ENCODE measurements around the gene FAM111A. TPM values are rescaled to one million over a fixed set of nuclear protein-coding genes. Genes with fewer than 3 reads are reported as not detected.

Gene FAM111A
- total RNA-seq, 1 donor from 2014 or later, result 64.3 TPM

GRCh38 chr11:59179121-59179520 is 36.5 kb downstream of the FAM111A start:
- no peak for TF ChIP-seq CTCF (IDR thresholded peaks at IDR 0.05)
- no peak overlapping the region for H3K4me3 Mint-ChIP-seq
- ATAC-seq (ENCODE audit: low read depth) (no peak), DNase-seq (no peak)
- peaks cover 29% of the 10 kb centered on the region for H3K4me1 Mint-ChIP-seq
- H3K27ac Mint-ChIP-seq, result no peak overlapping the region
- CTCF ChIA-PET, result no interaction called here
- H3K36me3 Mint-ChIP-seq (ENCODE audit: low read depth), result peaks cover 63% of the 10 kb centered on the region
- intact Hi-C loops (cut with micrococcal nuclease), result loop anchor here (10.0 kb wide), 1 partner anchor 376 kb away; no protein-coding TSS in a partner anchor
- no peaks in the 10 kb centered on the region for H3K27me3 Mint-ChIP-seq
- POLR2A ChIA-PET, result interaction anchor here (1.6 kb wide), 1 partner anchor 19 kb away, joined by 4 read pairs; no protein-coding TSS in a partner anchor
- peaks cover 7% of the 10 kb centered on the region for H3K9me3 Mint-ChIP-seq

GRCh38 chr11:59180168-59180776 is 37.6 kb downstream of the FAM111A start:
- peaks cover 21% of the 10 kb centered on the region for H3K4me1 Mint-ChIP-seq

GRCh38 chr11:59180907-59181306 is 38.3 kb downstream of the FAM111A start:
- H3K4me3 Mint-ChIP-seq, result no peak overlapping the region
- ATAC-seq (ENCODE audit: low read depth), result no peak
- TF ChIP-seq CTCF (IDR thresholded peaks at IDR 0.05), result no peak
- H3K27ac Mint-ChIP-seq, result no peak overlapping the region
- H3K4me1 Mint-ChIP-seq, result peaks cover 16% of the 10 kb centered on the region
- H3K9me3 Mint-ChIP-seq, result peaks cover 7% of the 10 kb centered on the region
- intact Hi-C loops (cut with micrococcal nuclease), result no loop called here
- POLR2A ChIA-PET, result interaction anchor here (0.9 to 1.1 kb wide), 3 partner anchors 16 to 36 kb away, joined by 3 to 4 read pairs (median 3); no protein-coding TSS in a partner anchor
- peaks cover 74% of the 10 kb centered on the region for H3K36me3 Mint-ChIP-seq (ENCODE audit: low read depth)
- H3K27me3 Mint-ChIP-seq, result no peaks in the 10 kb centered on the region
- no peak for DNase-seq
- CTCF ChIA-PET, result interaction anchor here (1.5 to 8.3 kb wide), 3 partner anchors 7 to 94 kb away, joined by 3 to 102 read pairs (median 3); partner anchors contain the start of gene DTX4

More at GRCh38 chr11:59180168-59180776, 37.6 kb downstream of the FAM111A start:
- no peak overlapping the region for H3K4me3 Mint-ChIP-seq
- DNase-seq, result no peak
- CTCF ChIA-PET, result interaction anchor here (1.5 to 8.3 kb wide), 3 partner anchors 6 to 94 kb away, joined by 3 to 102 read pairs (median 3); partner anchors contain the start of gene DTX4
- no peaks in the 10 kb centered on the region for H3K27me3 Mint-ChIP-seq
- no peak overlapping the region for H3K27ac Mint-ChIP-seq
- intact Hi-C loops (cut with micrococcal nuclease), result no loop called here
- POLR2A ChIA-PET, result interaction anchor here (0.9 to 1.1 kb wide), 3 partner anchors 15 to 37 kb away, joined by 3 to 4 read pairs (median 3); no protein-coding TSS in a partner anchor
- peaks cover 73% of the 10 kb centered on the region for H3K36me3 Mint-ChIP-seq (ENCODE audit: low read depth)
- no peak for ATAC-seq (ENCODE audit: low read depth)
- TF ChIP-seq CTCF (IDR thresholded peaks at IDR 0.05), result no peak
- H3K9me3 Mint-ChIP-seq, result peaks cover 7% of the 10 kb centered on the region

GRCh38 chr11:59181746-59182456 is 39.2 kb downstream of the FAM111A start:
- no peak overlapping the region for H3K27ac Mint-ChIP-seq
- no peak for DNase-seq
- no peak for TF ChIP-seq CTCF (IDR thresholded peaks at IDR 0.05)
- ATAC-seq (ENCODE audit: low read depth), result no peak
- ChIA-PET CTCF (interaction anchor here (0.9 to 8.3 kb wide), 3 partner anchors 8 to 24 kb away, joined by 3 to 102 read pairs (median 3); partner anchors contain the start of gene DTX4), POLR2A (interaction anchor here (0.6 to 1.7 kb wide), 2 partner anchors 10 to 84 kb away, joined by 4 to 10 read pairs; partner anchors contain the start of gene DTX4)
- H3K9me3 Mint-ChIP-seq, result peaks cover 7% of the 10 kb centered on the region
- H3K36me3 Mint-ChIP-seq (ENCODE audit: low read depth), result peaks cover 72% of the 10 kb centered on the region
- H3K27me3 Mint-ChIP-seq, result no peaks in the 10 kb centered on the region
- intact Hi-C loops (cut with micrococcal nuclease), result no loop called here
- H3K4me1 Mint-ChIP-seq, result peaks cover 19% of the 10 kb centered on the region
- H3K4me3 Mint-ChIP-seq, result no peak overlapping the region
